ENCODE data around the gene SF3B6. TPM values are rescaled to one million over a fixed set of nuclear protein-coding genes. Genes with fewer than 3 reads are reported as not detected.
"Not testable (repeated sequence)": the region's sequence is repeated elsewhere in the genome, so short reads cannot be mapped to it uniquely, and the experiment has no call there.

Gene SF3B6
- total RNA-seq, 1 donor from 2014 or later, result 110 TPM

DNA sequence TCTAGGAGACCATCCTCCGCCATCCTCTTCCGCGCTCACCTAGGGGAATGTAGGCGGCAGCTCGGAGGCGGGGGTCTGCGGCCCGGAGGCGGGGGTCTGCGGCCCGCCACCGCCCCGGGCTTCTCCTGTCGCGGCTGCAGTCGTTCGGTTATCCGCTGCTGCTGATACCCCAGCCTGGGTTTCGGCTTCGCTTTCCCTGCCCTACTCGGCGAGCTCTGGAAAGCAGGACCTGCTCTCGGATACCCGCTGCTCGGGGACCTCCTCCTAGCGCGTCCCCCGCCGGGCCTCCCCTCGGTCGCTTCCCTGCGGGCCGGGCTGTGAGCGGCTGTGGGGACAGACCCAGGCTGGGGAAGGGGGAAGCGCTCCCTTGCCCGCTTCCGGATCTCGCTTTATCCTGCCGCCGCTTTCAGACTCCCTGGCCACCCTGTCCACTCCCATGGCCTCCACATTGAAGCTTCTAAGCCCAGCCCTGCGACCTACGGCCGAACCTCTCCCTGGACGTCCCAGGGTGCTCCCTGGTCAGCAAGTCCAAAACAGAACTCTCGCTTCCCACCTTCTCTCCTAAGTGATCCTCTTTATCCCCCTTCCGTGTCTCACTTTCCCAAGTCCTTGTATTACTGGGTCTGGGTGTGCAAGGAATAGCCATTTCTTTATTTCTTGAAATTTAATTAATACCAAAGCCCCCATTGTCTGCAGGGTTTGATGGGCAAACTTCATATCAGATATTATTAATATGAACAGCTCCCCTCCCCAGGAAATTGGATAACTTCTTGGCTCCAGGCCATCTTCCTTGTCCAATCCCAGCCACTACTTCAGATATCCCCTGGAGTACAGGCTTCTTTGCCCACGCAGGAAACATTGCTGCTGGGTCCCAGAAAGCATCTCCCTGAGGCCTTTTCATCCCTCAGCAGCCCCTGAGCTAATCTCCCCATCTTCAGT lies 25.8 kb downstream of the SF3B6 start:
- peak; percentile 24 for DNase-seq

DNA sequence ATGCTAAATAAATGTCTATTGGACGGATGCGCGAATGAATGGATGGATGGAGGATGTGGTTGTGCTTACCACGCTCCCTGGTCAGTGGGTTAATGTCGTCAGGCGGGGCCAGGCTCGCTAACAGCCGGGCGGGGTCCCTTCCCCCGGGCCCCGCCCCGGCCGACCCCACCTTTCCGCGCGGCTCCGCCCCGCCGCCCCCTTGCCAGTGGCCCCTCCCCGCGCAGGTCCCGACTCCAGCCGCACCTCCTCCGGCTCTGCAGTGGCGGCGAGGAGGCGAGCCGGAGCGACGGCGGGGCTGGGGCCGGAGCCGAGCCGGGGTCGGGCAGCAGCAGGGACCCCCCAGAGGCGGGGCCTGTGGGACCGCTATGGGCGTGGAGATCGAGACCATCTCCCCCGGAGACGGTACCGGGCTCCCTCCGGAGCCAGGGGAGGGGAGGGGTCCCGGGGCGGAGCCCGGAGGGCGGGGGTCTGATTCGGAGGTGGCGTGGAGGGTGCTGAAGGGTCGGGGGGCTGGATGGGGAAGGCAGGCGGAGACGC lies 26.6 kb downstream of the SF3B6 start, which contains the start of gene FKBP1B:
TSS of gene FKBP1B (plus strand) at position 257 of the 537 bp plus-strand sequence. CDS start at position 366, 109 bp downstream.
- peak; percentile 72 for DNase-seq

DNA sequence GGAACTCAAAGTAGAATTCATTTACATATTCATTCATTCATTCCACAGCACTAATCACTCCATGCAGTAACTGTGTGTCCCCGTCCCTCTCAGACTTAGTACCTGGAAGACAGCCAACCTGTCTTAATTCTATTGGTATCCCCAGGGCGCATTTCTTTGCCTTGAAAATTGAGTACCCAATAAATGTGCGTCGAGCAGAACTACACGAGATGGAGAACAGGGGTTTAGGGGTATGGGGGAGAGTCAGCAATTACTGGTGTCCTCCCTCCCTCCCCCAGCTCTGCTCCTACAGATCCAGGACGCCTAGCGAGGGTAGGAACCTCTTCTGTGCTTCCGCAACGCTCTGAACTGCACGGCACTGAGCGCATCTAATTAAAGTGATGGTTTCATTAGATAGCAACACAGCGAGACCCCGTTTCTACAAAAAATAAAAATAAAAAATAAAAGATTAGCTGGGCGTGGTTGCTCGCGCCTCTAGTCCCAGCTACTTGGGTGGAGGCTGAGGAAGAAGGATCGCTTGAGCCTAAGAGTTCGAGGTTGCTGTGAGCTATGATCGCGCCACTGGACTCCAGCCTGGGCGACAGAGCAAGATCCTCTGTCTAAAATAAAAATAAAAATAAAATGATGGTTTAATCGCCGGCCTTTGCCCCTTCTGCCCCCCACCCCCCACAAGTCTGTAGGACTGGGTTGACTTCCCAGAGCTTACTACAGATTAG lies 27.2 kb downstream of the SF3B6 start:
- no peak for DNase-seq

DNA sequence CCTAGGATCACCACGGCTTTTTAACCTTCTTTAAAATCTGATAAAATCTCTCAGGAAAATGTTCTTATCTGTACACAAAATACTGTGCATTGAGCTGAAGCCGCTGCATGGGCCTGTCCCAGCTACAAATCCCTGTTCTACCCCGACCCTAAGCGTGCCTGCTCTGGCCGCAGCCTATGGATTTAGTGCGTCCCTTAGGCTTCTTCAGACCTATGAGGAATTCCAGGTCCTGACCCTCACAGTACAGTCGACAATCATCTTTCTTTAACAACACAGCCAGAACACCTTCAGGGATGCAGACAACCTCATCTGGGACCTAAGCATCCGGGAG lies 28.5 kb downstream of the SF3B6 start:
- DNase-seq, result no peak

DNA sequence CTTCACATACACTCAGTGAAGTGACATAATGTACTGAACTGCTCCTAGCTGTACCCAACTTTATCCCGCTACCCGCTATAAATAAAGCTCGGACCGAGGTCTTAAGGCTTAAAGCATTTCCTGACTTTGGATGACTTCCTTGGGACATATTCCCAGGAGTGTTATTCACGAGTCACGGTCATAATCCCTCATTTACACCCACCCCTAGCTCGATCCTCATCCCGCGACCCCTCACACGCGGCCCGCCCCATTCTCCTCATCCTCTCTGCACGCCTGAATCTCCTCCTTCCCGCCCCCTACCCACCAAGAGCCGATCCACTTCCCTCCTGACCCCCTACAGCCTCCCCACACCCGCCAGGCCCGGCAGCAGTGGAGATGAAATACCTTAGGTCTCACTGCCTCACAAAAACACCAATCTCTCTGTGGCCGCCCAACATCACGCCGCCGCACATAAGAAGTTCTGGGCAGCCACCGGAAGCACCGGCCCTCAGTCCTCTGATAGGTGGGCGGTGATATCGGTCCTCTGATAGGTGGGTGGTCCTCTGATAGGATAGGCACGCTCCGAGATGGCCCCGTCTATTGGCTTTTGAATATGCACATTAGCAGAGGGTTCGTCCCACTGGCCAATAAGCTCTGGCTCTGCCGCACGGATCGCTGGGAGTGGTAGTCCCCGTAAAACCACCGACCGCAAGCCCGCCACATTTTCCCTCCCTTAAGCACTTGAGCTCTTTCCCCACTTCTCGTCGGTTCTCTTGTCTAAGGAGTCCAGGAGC lies 29.0 kb downstream of the SF3B6 start, which contains the start of gene WDCP:
TSS of gene WDCP (minus strand) at position 462 of the 773 bp plus-strand sequence. CDS start 7,897 bp downstream, outside the sequence.
- peak; percentile 99 for DNase-seq

DNA sequence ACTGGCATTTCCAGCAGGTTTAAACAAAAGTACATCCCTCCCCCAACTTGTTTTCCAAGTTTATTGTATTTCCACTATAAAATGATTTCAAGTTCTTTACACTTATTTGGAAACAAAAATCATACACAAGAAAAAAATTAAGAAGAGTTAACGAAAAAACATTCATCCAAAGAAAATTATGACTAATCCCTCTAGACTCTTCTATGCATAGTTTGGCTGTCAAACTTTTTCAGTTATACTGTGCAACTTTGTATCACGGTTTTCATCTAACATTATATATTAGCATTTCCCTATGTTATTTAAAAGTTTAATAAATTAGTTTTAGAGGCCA lies 29.6 kb downstream of the SF3B6 start:
- DNase-seq, result no peak

DNA sequence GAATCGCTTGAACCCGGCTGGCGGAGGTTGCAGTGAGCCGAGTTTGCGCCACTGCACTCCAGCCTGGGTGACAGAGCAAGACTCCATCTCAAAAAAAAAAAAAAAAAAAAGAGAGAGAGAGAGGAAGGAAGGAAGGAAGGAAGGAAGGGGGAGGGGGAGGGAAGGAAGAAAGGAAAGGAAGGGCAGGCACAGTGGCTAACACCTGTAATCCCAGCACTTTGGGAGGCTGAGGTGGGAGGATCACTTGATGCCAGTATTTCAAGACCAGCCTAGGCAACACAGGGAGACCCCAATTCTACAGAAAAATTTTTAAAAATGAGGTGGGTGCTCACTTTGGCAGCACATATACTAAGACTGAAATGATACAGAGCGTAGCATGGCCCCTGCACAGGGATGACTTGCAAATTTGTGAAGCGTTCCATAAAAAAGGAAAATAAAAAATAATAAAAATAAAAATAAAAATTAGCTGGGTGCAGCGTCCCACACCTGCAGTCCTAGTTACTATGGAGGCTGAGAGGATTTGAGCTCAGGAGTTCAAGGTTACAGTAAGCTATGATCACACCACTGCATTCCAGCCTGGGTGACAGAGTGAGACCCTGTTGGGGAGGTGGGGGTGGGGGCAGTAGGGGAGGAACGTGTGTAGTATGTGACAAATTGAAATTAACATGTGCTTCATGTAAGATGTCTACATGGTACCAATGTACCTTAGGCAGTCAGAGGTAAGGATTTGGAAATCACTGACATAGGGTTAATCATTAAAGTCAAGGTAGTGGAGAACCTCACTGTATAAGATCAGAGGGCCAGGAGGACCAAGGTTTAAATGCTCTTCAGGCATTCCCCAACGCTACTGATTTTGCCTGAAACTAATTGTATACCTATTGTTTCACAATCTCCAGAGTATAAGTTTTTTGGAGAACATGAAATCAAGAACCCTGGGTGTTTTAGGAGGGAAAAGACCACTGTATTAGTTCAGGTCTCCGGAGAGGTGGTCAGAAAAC lies 30.3 kb downstream of the SF3B6 start:
- no peak for DNase-seq

DNA sequence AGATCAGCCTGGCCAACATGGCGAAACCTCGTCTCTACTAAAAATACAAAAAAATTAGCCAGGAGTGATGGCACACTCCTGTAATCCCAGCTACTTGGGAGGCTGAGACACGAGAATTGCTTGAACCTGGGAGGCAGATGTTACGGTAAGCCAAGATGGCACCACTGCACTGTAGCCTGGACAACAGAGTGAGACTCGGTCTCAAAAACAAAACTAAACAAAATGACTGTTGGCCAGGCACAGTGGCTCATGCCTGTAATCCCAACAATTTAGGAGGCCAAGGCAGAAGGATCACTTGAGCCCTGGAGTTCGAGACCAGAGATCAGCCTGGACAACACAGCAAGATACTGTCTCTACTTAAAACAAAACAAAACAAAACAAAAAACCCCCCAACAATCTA lies 33.0 kb downstream of the SF3B6 start:
- not testable (repeated sequence) for DNase-seq

DNA sequence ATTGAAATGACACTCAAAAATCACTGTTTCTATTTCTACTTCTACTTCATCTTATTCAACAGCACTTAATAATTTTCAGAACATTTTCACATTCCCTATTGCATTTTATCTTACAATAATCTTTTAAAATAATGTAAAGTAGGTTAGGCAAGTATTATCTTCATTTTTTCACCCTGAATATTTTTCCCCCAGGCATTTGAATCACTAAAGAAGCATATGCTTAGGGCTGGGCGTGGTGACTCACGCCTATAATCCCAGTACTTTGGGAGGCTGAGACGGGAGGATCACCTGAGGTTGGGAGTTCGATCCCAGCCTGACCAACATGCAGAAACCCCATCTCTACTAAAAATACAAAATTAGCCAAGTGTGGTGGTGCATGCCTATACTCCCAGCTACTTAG lies 35.6 kb downstream of the SF3B6 start:
- no peak for DNase-seq

DNA sequence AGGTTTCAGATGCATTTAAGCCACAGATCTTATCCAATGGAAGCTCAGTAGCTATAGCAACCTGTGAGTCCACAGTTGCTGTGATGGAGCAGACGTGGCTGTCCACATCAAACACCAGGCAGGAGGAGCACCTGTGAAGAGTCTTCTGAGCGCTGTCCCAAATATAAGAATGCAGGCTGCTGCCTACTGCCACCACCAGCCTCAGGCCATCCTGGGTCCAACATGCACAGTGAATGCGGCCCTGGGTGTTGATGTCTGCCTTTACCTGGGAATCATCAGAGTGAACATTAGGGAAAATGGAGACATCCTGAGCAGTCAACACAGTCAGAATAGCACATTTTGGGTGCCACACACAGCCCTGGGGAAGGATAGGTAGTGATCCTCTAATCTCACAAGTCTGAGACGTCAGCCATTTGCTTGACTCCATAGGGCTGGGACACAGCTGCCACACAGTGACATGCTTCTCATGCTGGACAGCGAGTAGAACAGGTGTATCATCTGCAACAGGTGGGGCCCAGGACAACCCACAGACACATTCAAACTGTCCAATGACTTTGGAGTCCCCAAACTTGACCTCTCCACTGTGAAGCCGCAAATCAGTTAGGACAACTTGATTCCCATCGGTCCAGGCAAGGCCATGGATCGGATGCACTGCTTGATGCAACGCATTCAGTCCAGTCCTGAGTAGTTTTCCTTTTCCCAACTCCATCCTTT lies 37.2 kb downstream of the SF3B6 start:
- no peak for DNase-seq

DNA sequence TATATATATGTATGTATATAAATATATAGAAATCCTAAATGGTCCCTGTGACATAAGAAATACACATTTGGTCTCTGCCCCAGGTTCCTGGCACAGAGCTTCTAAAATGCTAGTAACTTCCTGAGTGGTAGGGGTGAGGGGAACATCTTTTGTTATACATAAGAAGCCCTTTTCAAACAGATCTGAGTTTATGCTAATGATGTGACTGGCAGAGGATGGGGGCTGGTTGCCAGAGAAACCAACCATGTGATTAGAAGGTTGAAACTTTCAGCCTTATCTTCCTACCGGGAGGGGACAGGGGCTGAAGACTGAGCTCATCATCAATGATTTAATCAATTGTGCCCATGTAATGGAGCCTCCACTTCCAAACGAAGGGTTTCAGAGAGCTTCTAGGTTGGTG lies 49.9 kb downstream of the SF3B6 start:
- DNase-seq, result no peak

DNA sequence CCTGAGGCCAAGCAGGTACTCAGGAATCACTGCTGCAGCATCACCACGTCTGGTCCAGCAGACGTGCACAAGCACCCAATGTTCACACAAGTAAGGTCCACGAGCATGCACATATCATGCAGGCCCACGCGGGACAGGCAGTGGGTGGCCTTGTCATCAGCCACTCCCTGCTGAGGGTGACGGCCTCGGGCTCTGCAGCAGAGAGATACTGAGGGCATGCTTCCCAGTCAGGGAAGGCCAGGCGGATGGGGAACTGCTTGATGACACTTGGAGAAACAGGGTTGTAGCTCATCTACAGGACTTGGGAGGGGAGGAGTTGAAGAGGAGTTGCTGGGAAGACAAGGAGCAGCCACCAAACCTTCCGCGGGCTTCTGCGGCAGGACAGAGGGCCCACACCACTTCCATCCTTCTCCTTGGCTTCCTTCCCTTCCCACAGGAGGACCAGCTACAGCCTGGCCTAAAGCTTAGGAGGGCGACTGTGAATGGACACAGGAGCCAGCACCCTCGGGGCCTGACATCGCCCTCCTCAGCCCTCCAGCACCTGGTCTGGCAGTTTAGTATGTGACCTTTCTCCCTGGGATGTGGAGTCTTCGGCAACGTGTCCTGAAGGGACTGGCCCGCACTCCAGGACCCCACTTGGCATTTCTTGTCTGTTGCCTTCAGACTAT lies 51.0 kb downstream of the SF3B6 start:
- DNase-seq, result no peak

DNA sequence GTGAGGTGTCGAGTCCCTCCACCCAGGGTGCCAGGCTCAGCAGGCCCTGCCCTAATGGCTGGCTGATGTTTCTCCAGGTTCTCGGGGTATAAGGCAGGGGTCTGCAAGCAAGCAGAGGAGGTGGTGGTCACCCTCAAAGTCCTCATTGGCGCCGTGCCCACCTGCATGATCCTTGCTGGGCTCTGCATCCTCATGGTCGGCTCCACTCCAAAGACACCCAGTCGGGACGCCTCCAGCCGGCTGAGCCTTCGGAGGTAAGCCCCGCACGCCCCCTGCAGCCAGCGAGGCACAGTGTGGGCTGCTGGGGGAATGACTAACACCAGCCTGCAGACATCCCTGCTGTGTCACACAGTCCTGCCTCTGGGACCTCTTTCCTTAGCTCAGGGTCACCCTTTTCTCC lies 52.1 kb downstream of the SF3B6 start:
- no peak for DNase-seq

DNA sequence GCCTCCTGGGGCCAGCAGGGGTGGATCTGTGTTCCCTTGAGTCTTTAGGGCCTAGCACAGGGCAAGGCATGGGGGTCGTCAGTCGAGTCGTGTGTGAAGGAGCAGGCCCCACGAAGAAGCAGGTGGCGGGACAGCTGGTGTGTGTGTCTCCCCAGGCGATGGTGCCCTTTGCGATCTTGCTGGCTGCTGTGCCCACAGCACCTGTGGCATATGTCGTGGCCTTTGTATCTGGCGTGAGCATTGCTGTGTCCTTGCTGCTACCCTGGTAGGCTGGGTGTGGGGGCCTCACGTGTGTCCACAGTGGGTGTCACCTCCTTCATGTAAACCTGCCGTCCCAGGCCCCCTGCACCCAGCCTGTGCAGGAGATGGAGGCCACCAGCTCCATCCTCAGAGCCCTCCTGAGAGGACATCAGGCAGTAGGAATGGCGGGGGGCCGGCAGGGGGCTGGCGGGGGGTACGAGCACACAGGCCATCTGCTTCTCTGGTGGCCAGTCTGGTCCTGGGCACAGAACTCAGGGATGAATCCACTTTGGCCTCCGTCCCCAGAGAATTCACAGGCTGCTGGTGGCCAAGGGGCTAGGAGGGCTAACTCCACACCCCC lies 53.1 kb downstream of the SF3B6 start:
- no peak for DNase-seq

DNA sequence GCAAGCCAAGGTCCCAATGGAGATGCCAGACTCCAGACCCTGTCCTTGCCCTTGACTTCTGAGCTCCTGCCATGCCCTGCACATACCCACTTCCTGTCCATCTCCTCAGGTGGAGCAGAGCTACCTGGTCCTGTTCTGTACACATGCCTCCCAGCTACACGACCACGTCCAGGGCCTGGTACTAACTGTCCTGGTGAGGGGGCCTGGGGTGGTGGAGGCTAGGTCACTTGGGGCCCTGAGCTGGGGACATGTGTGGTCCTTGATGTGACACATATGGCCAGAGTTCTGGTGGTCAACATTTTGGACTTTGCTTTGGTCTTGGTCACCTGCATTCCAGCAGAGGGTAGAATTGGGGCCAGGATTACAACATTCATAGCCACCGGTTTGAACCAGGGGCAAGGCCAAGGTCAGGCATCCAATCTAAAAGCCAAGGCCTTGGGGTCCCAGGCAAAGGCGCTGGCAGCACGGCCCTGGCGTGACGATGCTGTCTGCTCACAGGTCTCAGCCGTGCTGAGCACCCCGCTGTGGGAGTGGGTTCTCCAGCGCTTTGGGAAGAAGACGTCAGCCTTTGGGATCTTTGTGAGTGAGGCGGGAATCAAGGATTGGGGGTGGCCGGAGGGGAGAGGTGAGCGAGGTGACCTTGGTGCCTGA lies 53.7 kb downstream of the SF3B6 start:
- no peak for DNase-seq

DNA sequence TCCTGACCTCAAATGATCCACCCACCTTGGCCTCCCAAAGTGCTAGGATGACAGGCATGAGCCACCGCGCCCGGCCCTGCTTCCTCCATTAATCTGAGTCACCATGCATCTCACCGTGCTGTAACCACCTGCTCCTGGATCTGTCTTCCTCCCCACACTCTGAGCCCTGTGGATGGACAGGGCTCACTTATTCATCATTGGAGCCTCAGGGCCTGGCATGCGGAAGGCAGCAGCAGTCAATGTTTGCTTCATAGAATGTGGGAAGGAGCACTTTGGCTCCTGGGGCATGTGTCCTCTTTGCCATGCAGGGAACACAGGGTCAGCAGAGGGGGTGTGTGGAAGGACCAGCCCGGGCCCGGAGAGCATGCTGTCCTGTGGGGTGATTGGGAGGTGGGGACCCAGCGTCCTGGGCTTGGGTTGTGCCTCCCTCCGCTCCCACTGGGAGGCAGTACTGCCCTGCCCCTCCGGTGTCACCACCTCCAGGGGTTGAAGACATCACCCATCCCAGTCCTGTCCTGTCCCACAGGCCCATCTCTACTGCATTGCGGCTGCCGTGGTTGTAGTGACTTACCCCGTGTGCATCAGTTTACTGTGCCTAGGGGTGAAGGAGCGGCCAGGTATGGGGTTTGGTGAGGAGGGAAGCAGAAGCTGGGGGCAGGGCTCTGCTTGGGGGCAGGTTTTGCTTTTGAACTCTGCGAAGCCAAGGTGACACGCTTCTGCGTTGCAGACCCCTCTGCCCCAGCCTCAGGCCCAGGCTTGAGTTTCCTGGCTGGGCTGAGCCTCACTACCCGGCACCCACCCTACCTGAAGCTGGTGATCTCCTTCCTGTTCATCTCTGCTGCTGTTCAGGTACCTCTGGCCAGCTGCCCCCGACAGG lies 54.8 kb downstream of the SF3B6 start:
- DNase-seq, result no peak

DNA sequence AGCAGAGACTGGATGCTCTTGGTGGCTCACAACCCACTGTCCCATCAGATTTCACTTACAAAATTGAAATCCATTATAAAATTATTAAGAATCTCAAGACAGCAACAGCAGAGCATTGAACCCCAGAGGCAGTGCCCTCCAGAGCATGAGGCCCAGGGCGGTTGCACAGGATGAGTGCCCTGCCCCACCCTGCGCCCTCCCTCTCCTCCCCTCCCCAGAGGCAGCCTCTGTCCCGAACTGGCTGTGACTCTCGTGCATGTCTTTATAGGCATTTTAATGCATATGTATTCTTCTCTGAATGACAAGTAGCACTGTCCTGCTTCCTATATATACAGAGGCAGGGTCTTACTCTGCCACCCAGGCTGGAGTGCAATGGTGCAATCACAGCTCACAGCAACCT lies 55.9 kb downstream of the SF3B6 start:
- no peak for DNase-seq

DNA sequence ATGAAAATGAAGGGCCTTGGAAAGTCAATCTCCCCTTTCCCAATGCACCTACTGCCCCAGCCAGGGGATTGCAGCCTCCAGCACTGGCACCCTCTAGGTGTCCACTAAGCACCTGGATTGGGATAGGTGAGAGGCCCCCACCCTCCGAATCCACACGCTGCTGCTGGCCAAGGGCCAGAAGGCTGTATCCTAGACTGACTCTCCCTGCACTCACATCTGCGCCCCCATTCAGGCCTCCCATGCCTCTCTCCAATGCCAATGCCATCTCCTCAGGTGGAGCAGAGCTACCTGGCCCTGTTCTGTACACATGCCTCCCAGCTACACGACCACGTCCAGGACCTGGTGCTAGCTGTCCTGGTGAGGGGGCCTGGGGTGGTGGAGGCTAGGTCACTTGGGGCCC lies 56.4 kb downstream of the SF3B6 start:
- DNase-seq, result no peak
